ENCODE data around the gene PRUNE2. TPM values are rescaled to one million over a fixed set of nuclear protein-coding genes. Genes with fewer than 3 reads are reported as not detected.

The PRUNE2 gene
- total and polyA plus RNA-seq, 2 of the 13 experiments (the other 11 are each of a cell fraction or from before 2014, with no cell fraction given): 0.02 TPM; not detected in 1

DNA sequence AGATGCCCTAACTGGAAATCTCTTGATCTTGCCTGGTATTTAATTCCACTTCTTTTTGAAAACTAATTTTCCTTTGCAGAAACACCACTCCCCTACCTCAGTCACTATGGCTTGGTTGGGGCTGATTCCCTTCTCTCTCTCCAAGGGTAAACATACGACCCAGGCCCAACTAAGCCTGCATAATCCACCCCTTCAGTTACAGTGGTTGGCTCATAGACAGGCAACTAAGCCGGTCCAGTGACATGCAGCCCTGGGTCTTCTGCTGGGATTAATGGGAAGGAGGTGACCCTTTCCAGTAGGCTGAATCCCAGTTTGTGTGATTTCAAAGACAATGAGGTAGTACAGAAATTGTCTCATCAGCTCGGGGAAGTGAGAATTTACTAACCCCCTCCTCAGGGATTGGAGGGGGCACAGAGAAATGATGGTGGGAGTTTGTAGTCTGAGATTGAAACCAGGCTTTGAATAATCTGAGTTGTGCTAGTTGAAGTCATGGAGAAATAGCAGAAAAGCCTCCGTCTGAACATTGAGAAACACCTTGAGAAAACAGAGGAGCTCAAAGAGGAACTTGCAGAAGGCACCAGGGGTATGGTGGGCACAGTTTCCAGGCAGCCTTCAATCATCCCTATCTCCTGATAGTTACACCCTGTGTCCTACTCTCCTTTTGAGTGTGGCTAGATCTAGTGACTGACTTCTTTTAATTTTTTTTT lies 298.0 kb downstream of the PRUNE2 start:
- H3K79me2 ChIP-seq (ENCODE audit: insufficient read depth, low read length): no peaks in the 10 kb centered on the region
- no peak overlapping the region for H3K27ac ChIP-seq (ENCODE audit: extremely low read length, insufficient read depth, low read length)
- no peaks in the 10 kb centered on the region for H3K4me1 ChIP-seq (ENCODE audit: insufficient read depth, low read length)
- no peaks in the 10 kb centered on the region for H4K20me1 ChIP-seq (ENCODE audit: insufficient read depth, low read length)
- intact Hi-C loops (cut with micrococcal nuclease; ENCODE audit: unreplicated experiment) (no loop called here), in situ Hi-C loops (cut with HindIII; ENCODE audit: extremely low pct_ligation_motif_present, low pct_unique_long_range_greater_than_20kb) (no loop called here)
- WGBS (ENCODE audit: low lambda C conversion rate): 9% methylated on average over 4 of the region's 4 CpGs
- no peak for TF ChIP-seq ZNF256 (CRISPR knock-in tag; conservative IDR thresholded peaks at IDR 0.05)
- TF ChIP-seq ZMYM3 (CRISPR knock-in tag; IDR thresholded peaks at IDR 0.05): no peak
- TF ChIP-seq PHF20 (CRISPR knock-in tag; IDR thresholded peaks at IDR 0.05): no peak
- TF ChIP-seq FLYWCH1 (CRISPR knock-in tag; IDR thresholded peaks at IDR 0.05): no peak
- H3K9me3 ChIP-seq (ENCODE audit: low read length): no peaks in the 10 kb centered on the region
- no peaks in the 10 kb centered on the region for H3K36me3 ChIP-seq (replicated peaks in 1 of 2; ENCODE audit: control insufficient read depth in 1 of 2, insufficient read depth in 2 of 2, low read length in 2 of 2)
- no peak for FAIRE-seq
- H3K9ac ChIP-seq (ENCODE audit: insufficient read depth, low read depth, low read length): no peak overlapping the region
- no TSS peak for BruUV-seq (replicated peaks)
- H3K27me3 ChIP-seq (ENCODE audit: control insufficient read depth in 1 of 2, insufficient read depth in 2 of 2, low read length in 2 of 2): 0 out of 5 replicates have a peak, but pooled peaks cover 0 to 1% of the 10 kb centered on the region in 2 experiments
- no peak overlapping the region for H3K4me3 ChIP-seq (replicated peaks in 1 of 3; ENCODE audit: insufficient read depth in 1 of 3, low read depth in 2 of 3, low read length in 3 of 3)
- no peak for DNase-seq (ENCODE audit: low spot score)
- ChIA-PET POLR2A (no interaction called here), CTCF (ENCODE audit: low intra/inter-chr PET ratio, low total read pairs) (no interaction called here)
- ATAC-seq: no peak
- H2AFZ ChIP-seq (ENCODE audit: low read length): no peak overlapping the region
- no peak overlapping the region for H3K4me2 ChIP-seq (ENCODE audit: low read depth, low read length)

GRCh38 chr9:76605321-76605900 lies 300.5 kb downstream of the PRUNE2 start:
- FAIRE-seq (no peak), ATAC-seq (no peak), DNase-seq (ENCODE audit: low spot score) (no peak)
- H4K20me1 ChIP-seq (ENCODE audit: insufficient read depth, low read length): no peaks in the 10 kb centered on the region
- H3K4me2 ChIP-seq (ENCODE audit: low read depth, low read length): no peak overlapping the region
- intact Hi-C loops (cut with micrococcal nuclease; ENCODE audit: unreplicated experiment): no loop called here
- H3K79me2 ChIP-seq (ENCODE audit: insufficient read depth, low read length): no peaks in the 10 kb centered on the region
- H3K27ac ChIP-seq (ENCODE audit: extremely low read length, insufficient read depth, low read length): no peak overlapping the region
- no peaks in the 10 kb centered on the region for H3K36me3 ChIP-seq (replicated peaks in 1 of 2; ENCODE audit: control insufficient read depth in 1 of 2, insufficient read depth in 2 of 2, low read length in 2 of 2)
- H3K9me3 ChIP-seq (ENCODE audit: low read length): no peaks in the 10 kb centered on the region
- CTCF ChIA-PET (ENCODE audit: low intra/inter-chr PET ratio, low total read pairs): no interaction called here
- H2AFZ ChIP-seq (ENCODE audit: low read length): no peak overlapping the region
- no peak overlapping the region for H3K9ac ChIP-seq (ENCODE audit: insufficient read depth, low read depth, low read length)
- no peaks in the 10 kb centered on the region for H3K4me1 ChIP-seq (ENCODE audit: insufficient read depth, low read length)
- H3K27me3 ChIP-seq (ENCODE audit: control insufficient read depth in 1 of 2, insufficient read depth in 2 of 2, low read length in 2 of 2): 0 out of 5 replicates have a peak, but pooled peaks cover 0 to 1% of the 10 kb centered on the region in 2 experiments
- in situ Hi-C loops (cut with HindIII; ENCODE audit: extremely low pct_ligation_motif_present, low pct_unique_long_range_greater_than_20kb): no loop called here
- no peak overlapping the region for H3K4me3 ChIP-seq (replicated peaks in 1 of 3; ENCODE audit: insufficient read depth in 1 of 3, low read depth in 2 of 3, low read length in 3 of 3)
- 3% methylated on average over 5 of the region's 5 CpGs for WGBS (ENCODE audit: low lambda C conversion rate)
- POLR2A ChIA-PET: no interaction called here
- BruUV-seq (replicated peaks): no TSS peak
- TF ChIP-seq ZNF446 (CRISPR knock-in tag; IDR thresholded peaks at IDR 0.05) (no peak), JUN (CRISPR knock-in tag; IDR thresholded peaks at IDR 0.05) (no peak), NCOR1 (IDR thresholded peaks at IDR 0.05; ENCODE audit: borderline replicate concordance, low read length) (no peak), DNMT1 (CRISPR knock-in tag; IDR thresholded peaks at IDR 0.05) (no peak), RFXAP (CRISPR knock-in tag; IDR thresholded peaks at IDR 0.05; ENCODE audit: borderline replicate concordance) (no peak), RBAK (CRISPR knock-in tag; IDR thresholded peaks at IDR 0.05) (no peak), ZBTB8A (CRISPR knock-in tag; IDR thresholded peaks at IDR 0.05; ENCODE audit: borderline replicate concordance, low read depth) (no peak), NR3C1 (CRISPR knock-in tag; IDR thresholded peaks at IDR 0.05) (no peak), PRDM4 (CRISPR knock-in tag; IDR thresholded peaks at IDR 0.05; ENCODE audit: borderline replicate concordance) (no peak)
- TF ChIP-seq, protein P1, sequence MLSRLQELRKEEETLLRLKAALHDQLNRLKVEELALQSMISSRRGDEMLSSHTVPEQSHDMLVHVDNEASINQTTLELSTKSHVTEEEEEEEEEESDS (CRISPR knock-in tag; IDR thresholded peaks at IDR 0.05; ENCODE audit: borderline replicate concordance): no peak
- TF ChIP-seq, protein P2, sequence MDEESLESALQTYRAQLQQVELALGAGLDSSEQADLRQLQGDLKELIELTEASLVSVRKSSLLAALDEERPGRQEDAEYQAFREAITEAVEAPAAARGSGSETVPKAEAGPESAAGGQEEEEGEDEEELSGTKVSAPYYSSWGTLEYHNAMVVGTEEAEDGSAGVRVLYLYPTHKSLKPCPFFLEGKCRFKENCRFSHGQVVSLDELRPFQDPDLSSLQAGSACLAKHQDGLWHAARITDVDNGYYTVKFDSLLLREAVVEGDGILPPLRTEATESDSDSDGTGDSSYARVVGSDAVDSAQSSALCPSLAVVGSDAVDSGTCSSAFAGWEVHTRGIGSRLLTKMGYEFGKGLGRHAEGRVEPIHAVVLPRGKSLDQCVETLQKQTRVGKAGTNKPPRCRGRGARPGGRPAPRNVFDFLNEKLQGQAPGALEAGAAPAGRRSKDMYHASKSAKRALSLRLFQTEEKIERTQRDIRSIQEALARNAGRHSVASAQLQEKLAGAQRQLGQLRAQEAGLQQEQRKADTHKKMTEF (CRISPR knock-in tag; IDR thresholded peaks at IDR 0.05): no peak

Data from HepG2 (cell line).